H1 (cell line): ENCODE results near the gene SLC30A2. TPM values are rescaled to one million over a fixed set of nuclear protein-coding genes. Genes with fewer than 3 reads are reported as not detected.

Experiments used
- CTCF ChIA-PET: fragments of 300-600 bp; sonication (Branson Sonifier 250); formaldehyde crosslinking; loops from one replicate; lab custom pipeline; 2021; ENCODE audit not compliant: partially characterized antibody; lab: Charles Lee
- POLR2A ChIA-PET: fragments of 300-600 bp; sonication (Branson Sonifier 250); formaldehyde crosslinking; loops from one replicate; lab custom pipeline; 2021; ENCODE audit warnings: inconsistent platforms; ENCODE audit not compliant: partially characterized antibody; lab: Charles Lee
- DNase-seq, 2 experiments: peaks; one replicate each; pipeline versions ENCODE4 v3.0.0 to v3.0.0-alpha.2; 2010 to 2022; ENCODE audit warnings: low spot score in 2 of 2, low read depth in 1 of 2, mixed read lengths in 1 of 2
- FAIRE-seq: peaks from 2 replicates; lab custom pipeline; 2011; peaks lifted over from hg19 to GRCh38; lab: Jason Lieb, UNC
- H2AFZ ChIP-seq: 2 replicates; pipeline ENCODE4 v1.8.1; 2012; ENCODE audit warnings: low read length, inconsistent platforms
- H2AK5ac ChIP-seq: 2 replicates; pipeline ENCODE4 v1.6.1; 2013; ENCODE audit warnings: low read depth, low read length
- H2BK120ac ChIP-seq: replicated peaks from 2 replicates; pipeline ENCODE3; 2013; ENCODE audit warnings: low read depth, low read length, inconsistent platforms
- H2BK12ac ChIP-seq: 2 replicates; pipeline ENCODE4 v1.6.1; 2013; ENCODE audit warnings: low read depth, low read length
- H2BK15ac ChIP-seq: 2 replicates; pipeline ENCODE4 v1.6.1; 2013; ENCODE audit warnings: low read length
- H2BK20ac ChIP-seq: 2 replicates; pipeline ENCODE4 v1.6.1; 2013; ENCODE audit warnings: low read length
- H2BK5ac ChIP-seq: 2 replicates; pipeline ENCODE4 v1.6.1; 2013; ENCODE audit warnings: low read depth, low read length
- H3K14ac ChIP-seq: 2 replicates; pipeline ENCODE4 v1.6.1; 2013; ENCODE audit warnings: inconsistent platforms; ENCODE audit not compliant: insufficient read length
- H3K18ac ChIP-seq: 2 replicates; pipeline ENCODE4 v1.6.1; 2013; ENCODE audit warnings: low read length; ENCODE audit errors: extremely low read depth
- H3K23ac ChIP-seq: 2 replicates; pipeline ENCODE4 v1.6.1; 2013; ENCODE audit warnings: inconsistent platforms; ENCODE audit not compliant: insufficient read length
- H3K23me2 ChIP-seq: 2 replicates; pipeline ENCODE4 v1.6.1; 2013; ENCODE audit warnings: low read depth, low read length
- H3K27ac ChIP-seq: 2 replicates; pipeline ENCODE4 v1.6.1; 2011; ENCODE audit warnings: low read depth, low read length, inconsistent platforms
- H3K27me3 ChIP-seq, 4 experiments: replicated peaks in 1 of 4; 1 replicate in 1 of 4; 2 replicates in 3 of 4; pipeline versions ENCODE4 v1.6.1 to v1.8.1; 2011 to 2013; ENCODE audit warnings: low read length in 3 of 4, mild to moderate bottlenecking in 3 of 4, inconsistent platforms in 2 of 4, mixed read lengths in 2 of 4, moderate library complexity in 1 of 4; ENCODE audit not compliant: control insufficient read depth in 3 of 4, insufficient read depth in 3 of 4; ENCODE audit errors: extremely low read depth in 1 of 4
- H3K36me3 ChIP-seq, 4 experiments: 2 replicates each; pipeline versions ENCODE4 v1.6.1 to v1.8.1; 2011 to 2013; ENCODE audit warnings: mild to moderate bottlenecking in 4 of 4, low read length in 3 of 4, moderate library complexity in 2 of 4, control low read depth in 1 of 4, inconsistent platforms in 1 of 4; ENCODE audit not compliant: insufficient read depth in 4 of 4, control insufficient read depth in 2 of 4
- H3K4ac ChIP-seq: replicated peaks from 2 replicates; pipeline ENCODE3; 2013; ENCODE audit warnings: low read length, low read depth, mixed read lengths, inconsistent platforms; ENCODE audit not compliant: insufficient read length
- H3K4me1 ChIP-seq, 4 experiments: replicated peaks in 1 of 4; 1 replicate in 1 of 4; 2 replicates in 3 of 4; pipeline versions ENCODE4 v1.6.1 to v1.8.1; 2011 to 2013; ENCODE audit warnings: low read length in 3 of 4, inconsistent platforms in 2 of 4, mixed read lengths in 1 of 4; ENCODE audit not compliant: insufficient read depth in 4 of 4, control insufficient read depth in 3 of 4
- H3K4me2 ChIP-seq, 2 experiments: 2 replicates each; pipeline versions ENCODE4 v1.6.1 to v1.8.1; 2011 to 2013; ENCODE audit warnings: low read depth in 2 of 2, low read length in 2 of 2, control low read depth in 1 of 2, inconsistent platforms in 1 of 2, mild to moderate bottlenecking in 1 of 2; ENCODE audit not compliant: insufficient read depth in 1 of 2
- H3K4me3 ChIP-seq, 4 experiments: fragments of 200-600, 300-600 bp in 1 of 4; sonication (generic), shearing (Covaris generic), sonication (Bioruptor Twin) in 1 of 4; 2 replicates each; pipeline versions ENCODE4 v1.5.1 to v1.8.1; 2011 to 2016; ENCODE audit warnings: low read length in 4 of 4, low read depth in 3 of 4, control low read depth in 2 of 4, inconsistent platforms in 2 of 4, mild to moderate bottlenecking in 2 of 4, mixed read lengths in 1 of 4, moderate library complexity in 1 of 4; ENCODE audit not compliant: insufficient read depth in 2 of 4; ENCODE audit errors: extremely low read depth in 1 of 4
- H3K56ac ChIP-seq: replicated peaks from 2 replicates; pipeline ENCODE3; 2013; ENCODE audit warnings: low read depth, mild to moderate bottlenecking, mixed read lengths, low read length, inconsistent platforms; ENCODE audit not compliant: insufficient read length
- H3K79me1 ChIP-seq: 2 replicates; pipeline ENCODE4 v1.6.1; 2013; ENCODE audit warnings: low read depth, low read length, control low read depth
- H3K79me2 ChIP-seq, 2 experiments: 2 replicates each; pipeline versions ENCODE4 v1.6.1 to v1.8.1; 2012 to 2013; ENCODE audit warnings: low read length in 2 of 2, mild to moderate bottlenecking in 2 of 2, inconsistent platforms in 1 of 2; ENCODE audit not compliant: insufficient read depth in 2 of 2, control insufficient read depth in 1 of 2
- H3K9ac ChIP-seq, 4 experiments: replicated peaks in 1 of 4; 1 replicate in 1 of 4; 2 replicates in 3 of 4; pipeline versions ENCODE4 v1.6.1 to v1.8.1; 2011 to 2013; ENCODE audit warnings: low read depth in 3 of 4, low read length in 3 of 4, control low read depth in 2 of 4, mild to moderate bottlenecking in 2 of 4, moderate library complexity in 2 of 4, inconsistent platforms in 1 of 4; ENCODE audit errors: extremely low read depth in 1 of 4
- H3K9me3 ChIP-seq, 2 experiments: 2 replicates each; pipeline versions ENCODE4 v1.6.1 to v1.8.1; 2012 to 2013; ENCODE audit warnings: mild to moderate bottlenecking in 2 of 2, moderate library complexity in 2 of 2, control low read depth in 1 of 2, inconsistent platforms in 1 of 2, low read depth in 1 of 2, low read length in 1 of 2, mixed read lengths in 1 of 2; ENCODE audit not compliant: insufficient read depth in 2 of 2
- H4K20me1 ChIP-seq, 2 experiments: replicated peaks in 1 of 2; 2 replicates each; pipeline versions ENCODE3 to v1.8.1; 2011 to 2013; ENCODE audit warnings: inconsistent platforms in 2 of 2, low read length in 2 of 2, mild to moderate bottlenecking in 1 of 2; ENCODE audit not compliant: insufficient read depth in 2 of 2, control insufficient read depth in 1 of 2
- H4K5ac ChIP-seq: 2 replicates; pipeline ENCODE4 v1.6.1; 2013; ENCODE audit warnings: low read length, low read depth, mixed read lengths, inconsistent platforms; ENCODE audit not compliant: insufficient read length
- H4K8ac ChIP-seq: 2 replicates; pipeline ENCODE4 v1.8.0; 2013; ENCODE audit warnings: mild to moderate bottlenecking, moderate library complexity, low read length, inconsistent platforms; ENCODE audit not compliant: insufficient read depth; ENCODE audit errors: extremely low read depth
- H4K91ac ChIP-seq: replicated peaks from 2 replicates; pipeline ENCODE3; 2013; ENCODE audit warnings: low read length, mixed read lengths, inconsistent platforms; ENCODE audit not compliant: insufficient read length
- BRCA1 ChIP-seq: IDR thresholded peaks from 2 replicates; pipeline ENCODE4 v1.6.1; 2012; ENCODE audit warnings: low read depth, low read length, improper control_type of control experiment
- EGR1 ChIP-seq: IDR thresholded peaks from 2 replicates; pipeline ENCODE4 v1.6.1; 2011; ENCODE audit warnings: low read depth, low read length, borderline replicate concordance
- EZH2 ChIP-seq: fragments of 200-600 bp; sonication (generic); IDR thresholded peaks from 2 replicates; pipeline ENCODE4 v1.7.1; 2012; ENCODE audit warnings: low read depth, mild to moderate bottlenecking, moderate library complexity, low read length, inconsistent platforms; ENCODE audit not compliant: severe bottlenecking
- FOSL1 ChIP-seq: IDR thresholded peaks from 2 replicates; pipeline ENCODE4 v1.6.1; 2011; ENCODE audit warnings: mild to moderate bottlenecking, low read depth, low read length, moderate library complexity; ENCODE audit not compliant: insufficient read depth
- KDM1A ChIP-seq: fragments of 200-600, 300-600 bp; sonication (generic); IDR thresholded peaks from 2 replicates; pipeline ENCODE4 v1.7.1; 2016; ENCODE audit warnings: mild to moderate bottlenecking, low read length, borderline replicate concordance
- NANOG ChIP-seq: IDR thresholded peaks from 2 replicates; pipeline ENCODE4 v1.6.1; 2011; ENCODE audit warnings: low read length, low read depth, mild to moderate bottlenecking, inconsistent platforms; ENCODE audit not compliant: insufficient read depth, poor library complexity, severe bottlenecking
- RNF2 ChIP-seq: fragments of 200-900, 300-1000 bp; sonication (generic); IDR thresholded peaks from 2 replicates; pipeline ENCODE4 v1.7.1; 2016; ENCODE audit warnings: borderline replicate concordance, low read depth, mild to moderate bottlenecking, antibody characterized with exemption, low read length; ENCODE audit not compliant: poor library complexity, severe bottlenecking; ENCODE audit errors: missing control alignments
- SAP30 ChIP-seq: fragments of 300-600 bp; sonication (generic); IDR thresholded peaks from 2 replicates; pipeline ENCODE4 v1.7.1; 2012; ENCODE audit warnings: low read length, moderate library complexity, mild to moderate bottlenecking, inconsistent platforms; ENCODE audit not compliant: insufficient read depth, insufficient replicate concordance
- SP4 ChIP-seq: IDR thresholded peaks from 2 replicates; pipeline ENCODE4 v1.6.1; 2012; ENCODE audit warnings: low read length, inconsistent platforms
- SRF ChIP-seq: IDR thresholded peaks from 2 replicates; pipeline ENCODE4 v1.6.1; 2011; ENCODE audit warnings: mild to moderate bottlenecking, low read depth, low read length, moderate library complexity
- TEAD4 ChIP-seq: IDR thresholded peaks from 2 replicates; pipeline ENCODE4 v1.6.1; 2012; ENCODE audit warnings: low read depth, low read length, inconsistent platforms, mixed read lengths
- WGBS, 2 experiments: shearing (Covaris generic) in 1 of 2; methylation state at CpG; one replicate each; pipeline versions ENCODE4 v1.1.6 to v1.1.7; 2013 to 2015; ENCODE audit warnings: low lambda C conversion rate in 2 of 2, mixed read lengths in 2 of 2, inconsistent platforms in 1 of 2, low coverage in 1 of 2, missing lambda C conversion rate in 1 of 2; ENCODE audit not compliant: insufficient replicate concordance in 2 of 2, insufficient coverage in 1 of 2, insufficient read length in 1 of 2; ENCODE audit errors: extremely low coverage in 1 of 2, missing lambda C conversion rate in 1 of 2; 5-methylcytosine and 5-hydroxymethylcytosine counted together
- polyA plus RNA-seq, 7 experiments: library from polyadenylated mRNA; depleted of rRNA in 3 of 7; stranded (reverse) in 5 of 7; unstranded in 2 of 7; fragments of >200 nt in 5 of 7; fragments of 200-250 nt in 2 of 7; gene quantifications; 1 replicate in 5 of 7; 2 replicates in 1 of 7; 4 replicates in 1 of 7; pipeline versions ENCODE4 v1.2.1 to v1.2.3, GENCODE V29; 2011 to 2013; ENCODE audit warnings: missing spikeins in 2 of 7, mixed read lengths in 2 of 7
- total RNA-seq: library from RNA; stranded (reverse); fragmentation: NEBNext Ultra II Directional; extraction: Animal tissue kit (Norgen Biotek cat#: 25700); gene quantifications from 2 replicates; pipeline ENCODE4 v1.2.1, GENCODE V29; 2021

Gene SLC30A2
- total and polyA plus RNA-seq, 2 of the 8 experiments (the other 6 are each of a cell fraction or from before 2014, with no cell fraction given) = 0.19 to 0.76 TPM

DNA sequence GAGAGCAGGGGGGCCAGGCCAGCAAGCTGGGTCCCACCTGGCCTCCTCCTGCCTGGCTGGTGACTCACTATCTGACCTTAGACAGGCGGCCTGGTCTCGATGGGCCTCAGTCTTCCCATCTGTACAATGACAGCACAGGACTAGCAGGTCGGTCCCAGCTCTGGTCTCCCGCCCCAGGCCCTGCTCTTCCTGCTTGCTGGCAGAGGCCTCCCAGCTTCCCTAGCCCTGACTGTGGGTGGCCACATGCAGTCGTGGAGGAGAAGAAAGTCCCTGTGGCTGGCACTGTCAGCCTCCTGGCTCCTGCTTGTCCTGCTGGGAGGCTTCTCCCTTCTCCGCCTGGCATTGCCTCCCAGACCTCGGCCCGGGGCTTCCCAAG, 23.5 kb downstream of the SLC30A2 start:
- Histone ChIP-seq H3K23me2 (peaks cover 3% of the 10 kb centered on the region; the same call in 1 of the 2 replicates), H2BK15ac (no peak overlapping the region), H2AFZ (no peak overlapping the region), H3K14ac (no peak overlapping the region), H3K4me3 (peak overlapping the region in 1 of 4 experiments; percentile 55; a peak in 2 of 8 replicates), H2BK120ac (no peak overlapping the region), H3K56ac (no peak overlapping the region), H4K20me1 (no peaks in the 10 kb centered on the region), H3K9me3 (no peaks in the 10 kb centered on the region), H2BK12ac (no peak overlapping the region), H3K36me3 (no peaks in the 10 kb centered on the region), H3K4ac (no peak overlapping the region), H4K8ac (no peak overlapping the region), H4K5ac (no peak overlapping the region), H3K4me1 (peaks cover 0 to 16% (median 12%) of the 10 kb centered on the region in 4 experiments; a peak in 6 of 7 replicates), H2BK5ac (0 out of 2 replicates have a peak overlapping the region, but pooled peaks have one; percentile 81), H3K23ac (no peak overlapping the region), H3K18ac (no peak overlapping the region), H3K9ac (no peak overlapping the region), H3K4me2 (peak overlapping the region; percentile 74 to 89; a peak in 1 of 4 replicates), H2AK5ac (no peak overlapping the region), H3K27me3 (no peaks in the 10 kb centered on the region), H3K79me1 (no peaks in the 10 kb centered on the region), H3K79me2 (no peaks in the 10 kb centered on the region), H2BK20ac (no peak overlapping the region), H3K27ac (no peak overlapping the region), H4K91ac (no peak overlapping the region)
- no peak for TF ChIP-seq SP4
- TF ChIP-seq SAP30 = no peak
- no peak for TF ChIP-seq EGR1
- no peak for TF ChIP-seq SRF
- TF ChIP-seq TEAD4 = no peak
- TF ChIP-seq RNF2 = no peak
- no peak for TF ChIP-seq FOSL1
- TF ChIP-seq NANOG = no peak
- TF ChIP-seq KDM1A = no peak
- no peak for TF ChIP-seq BRCA1
- no peak for TF ChIP-seq EZH2
- 88% methylated on average over 8 of the region's 8 CpGs; no CpG with 5 or more reads in 1 of the 2 experiments for WGBS, 2 experiments
- DNase-seq (no peak), FAIRE-seq (no peak)
- CTCF ChIA-PET = interaction anchor here (0.6 to 6.4 kb wide), 8 partner anchors 8 to 182 kb away, joined by 3 to 46 read pairs (median 10); partner anchors contain the start of gene PAFAH2
- POLR2A ChIA-PET = interaction anchor here (0.7 to 1.9 kb wide), 6 partner anchors 9 to 1634 kb away, joined by 3 to 5 read pairs (median 4); partner anchors contain the start of gene PAFAH2
